GM12878 (cell line): ENCODE data around the gene CFP.

Experiments
- CREM ChIP-seq: IDR thresholded peaks from 2 replicates; pipeline ENCODE4 v1.6.1; 2014; ENCODE audit warnings: antibody characterized with exemption, low read depth
- CTCF ChIP-seq, 3 experiments: IDR thresholded peaks in 2 of 3; conservative IDR thresholded peaks in 1 of 3; 2 replicates each; pipeline ENCODE4 v1.5.1; 2011; ENCODE audit warnings: low read depth in 3 of 3, low read length in 3 of 3, mild to moderate bottlenecking in 3 of 3, control low read depth in 2 of 3, moderate library complexity in 2 of 3, inconsistent platforms in 1 of 3, mixed read lengths in 1 of 3; ENCODE audit not compliant: control insufficient read depth in 2 of 3, insufficient read depth in 1 of 3; ENCODE audit errors: extremely low read depth in 1 of 3
- GABPA ChIP-seq: IDR thresholded peaks from 2 replicates; pipeline ENCODE4 v1.6.1; 2014; ENCODE audit warnings: antibody characterized with exemption, low read depth, mild to moderate bottlenecking, inconsistent platforms
- IKZF2 ChIP-seq, 2 experiments: fragments of 450-650 bp; IDR thresholded peaks; 2 replicates each; pipeline ENCODE4 v1.6.1; 2017; ENCODE audit warnings: mild to moderate bottlenecking in 2 of 2, moderate library complexity in 2 of 2
- JUND ChIP-seq: IDR thresholded peaks from 2 replicates; pipeline ENCODE4 v1.6.1; 2012; ENCODE audit warnings: low read depth, mild to moderate bottlenecking, low read length, improper control_type of control experiment, moderate library complexity
- NBN ChIP-seq: fragments of 450-650 bp; IDR thresholded peaks from 2 replicates; pipeline ENCODE4 v1.6.1; 2016
- NR2C2 ChIP-seq: IDR thresholded peaks from 2 replicates; pipeline ENCODE4 v1.6.1; 2011; ENCODE audit warnings: borderline replicate concordance, low read depth; ENCODE audit not compliant: control insufficient read depth, insufficient read length
- NRF1 ChIP-seq: conservative IDR thresholded peaks from 2 replicates; pipeline ENCODE4 v1.6.1; 2011; ENCODE audit warnings: mild to moderate bottlenecking, low read depth, low read length, improper control_type of control experiment
- PKNOX1 ChIP-seq: fragments of 450-650 bp; IDR thresholded peaks from 2 replicates; pipeline ENCODE4 v1.6.1; 2016; ENCODE audit warnings: mild to moderate bottlenecking
- POLR2A ChIP-seq: IDR thresholded peaks from 2 replicates; pipeline ENCODE4 v1.6.1; 2011; ENCODE audit warnings: low read depth, mild to moderate bottlenecking, low read length
- RB1 ChIP-seq: fragments of 450-650 bp; formaldehyde crosslinking; IDR thresholded peaks from 2 replicates; pipeline ENCODE4 v1.6.1; 2017; ENCODE audit warnings: mild to moderate bottlenecking, borderline replicate concordance
- TAF1 ChIP-seq: IDR thresholded peaks from 2 replicates; pipeline ENCODE4 v1.6.1; 2011; ENCODE audit warnings: mild to moderate bottlenecking, low read depth, low read length, borderline replicate concordance
- ZBTB33 ChIP-seq: fragments of 450-650 bp; IDR thresholded peaks from 2 replicates; pipeline ENCODE4 v1.6.1; 2017; ENCODE audit warnings: mild to moderate bottlenecking
- TF ChIP-seq, protein P1 (sequence below): fragments of 450-650 bp; formaldehyde crosslinking; IDR thresholded peaks from 2 replicates; pipeline ENCODE4 v1.5.0; 2022; ENCODE audit warnings: mild to moderate bottlenecking, missing genetic modification characterization

DNA sequence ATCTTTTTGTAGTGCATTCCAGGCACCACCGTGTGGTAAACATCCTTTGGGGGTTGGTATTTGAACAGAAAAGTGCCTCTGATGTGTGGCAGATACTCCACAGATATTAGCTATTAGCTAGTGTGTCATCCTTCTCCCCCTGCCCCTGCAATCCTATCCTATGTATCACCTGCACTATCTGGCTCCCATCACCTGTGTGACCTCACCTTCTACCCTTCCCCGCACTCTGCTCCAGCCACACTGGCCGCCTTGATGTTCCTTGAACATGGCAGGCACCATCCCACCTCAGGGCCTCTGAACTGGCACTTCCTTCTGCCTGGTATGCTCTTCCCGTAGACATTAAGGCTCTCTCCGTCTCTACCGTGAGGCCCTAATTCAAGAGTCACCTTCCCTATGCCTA is 16.9 kb upstream of the CFP start:
- TF ChIP-seq NRF1: no peak
- no peak for TF ChIP-seq TAF1
- no peak for TF ChIP-seq GABPA
- no peak for TF ChIP-seq ZBTB33
- TF ChIP-seq CTCF (IDR thresholded peaks at IDR 0.05 in 2 of 3, conservative IDR thresholded peaks at IDR 0.05 in 1 of 3; ENCODE audit: control insufficient read depth in 2 of 3, extremely low read depth in 1 of 3, insufficient read depth in 1 of 3, low read depth in 3 of 3, low read length in 3 of 3): no peak
- no peak for TF ChIP-seq CREM
- TF ChIP-seq NR2C2: no peak
- TF ChIP-seq JUND: no peak
- TF ChIP-seq IKZF2 (IDR thresholded peaks at IDR 0.05): no peak
- TF ChIP-seq NBN: no peak
- TF ChIP-seq PKNOX1: no peak
- TF ChIP-seq, protein P1, sequence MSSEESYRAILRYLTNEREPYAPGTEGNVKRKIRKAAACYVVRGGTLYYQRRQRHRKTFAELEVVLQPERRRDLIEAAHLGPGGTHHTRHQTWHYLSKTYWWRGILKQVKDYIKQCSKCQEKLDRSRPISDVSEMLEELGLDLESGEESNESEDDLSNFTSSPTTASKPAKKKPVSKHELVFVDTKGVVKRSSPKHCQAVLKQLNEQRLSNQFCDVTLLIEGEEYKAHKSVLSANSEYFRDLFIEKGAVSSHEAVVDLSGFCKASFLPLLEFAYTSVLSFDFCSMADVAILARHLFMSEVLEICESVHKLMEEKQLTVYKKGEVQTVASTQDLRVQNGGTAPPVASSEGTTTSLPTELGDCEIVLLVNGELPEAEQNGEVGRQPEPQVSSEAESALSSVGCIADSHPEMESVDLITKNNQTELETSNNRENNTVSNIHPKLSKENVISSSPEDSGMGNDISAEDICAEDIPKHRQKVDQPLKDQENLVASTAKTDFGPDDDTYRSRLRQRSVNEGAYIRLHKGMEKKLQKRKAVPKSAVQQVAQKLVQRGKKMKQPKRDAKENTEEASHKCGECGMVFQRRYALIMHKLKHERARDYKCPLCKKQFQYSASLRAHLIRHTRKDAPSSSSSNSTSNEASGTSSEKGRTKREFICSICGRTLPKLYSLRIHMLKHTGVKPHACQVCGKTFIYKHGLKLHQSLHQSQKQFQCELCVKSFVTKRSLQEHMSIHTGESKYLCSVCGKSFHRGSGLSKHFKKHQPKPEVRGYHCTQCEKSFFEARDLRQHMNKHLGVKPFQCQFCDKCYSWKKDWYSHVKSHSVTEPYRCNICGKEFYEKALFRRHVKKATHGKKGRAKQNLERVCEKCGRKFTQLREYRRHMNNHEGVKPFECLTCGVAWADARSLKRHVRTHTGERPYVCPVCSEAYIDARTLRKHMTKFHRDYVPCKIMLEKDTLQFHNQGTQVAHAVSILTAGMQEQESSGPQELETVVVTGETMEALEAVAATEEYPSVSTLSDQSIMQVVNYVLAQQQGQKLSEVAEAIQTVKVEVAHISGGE (CRISPR knock-in tag): no peak
- no peak for TF ChIP-seq POLR2A
- no peak for TF ChIP-seq RB1
